Activated CD4-positive, alpha-beta T cell treated with anti-CD3 and anti-CD28 coated beads, Interleukin-2, amount 10 ng/mL, durations not matched to agents 24 days and 14 days (primary cell): ENCODE measurements around the gene ZNF415. TPM values are rescaled to one million over a fixed set of nuclear protein-coding genes. Genes with fewer than 3 reads are reported as not detected.

Experiments
- DNase-seq: peaks from one replicate; pipeline ENCODE4 v3.0.0; 2022
- H3K27ac Mint-ChIP-seq: one replicate; pipeline ENCODE4 v1.8.0; 2022; ENCODE audit warnings: mild to moderate bottlenecking, mixed read lengths
- H3K27me3 Mint-ChIP-seq: one replicate; pipeline ENCODE4 v1.8.0; 2022; ENCODE audit warnings: mixed read lengths
- H3K36me3 Mint-ChIP-seq: one replicate; pipeline ENCODE4 v1.8.0; 2022; ENCODE audit warnings: low read depth, mild to moderate bottlenecking, mixed read lengths
- H3K4me1 Mint-ChIP-seq: one replicate; pipeline ENCODE4 v1.8.0; 2021; ENCODE audit warnings: mixed read lengths
- H3K4me3 Mint-ChIP-seq: one replicate; pipeline ENCODE4 v1.8.0; 2022; ENCODE audit warnings: mild to moderate bottlenecking, moderate library complexity, mixed read lengths
- H3K9me3 Mint-ChIP-seq: one replicate; pipeline ENCODE4 v1.8.0; 2021; ENCODE audit warnings: mixed read lengths
- intact Hi-C: fragments of 100-400 bp; cut with micrococcal nuclease; formaldehyde crosslinking; loops from one replicate; pipeline ENCODE4 v1.15.1; 2023
- total RNA-seq: library from RNA; stranded (reverse); gene quantifications from 2 replicates; pipeline ENCODE4 v1.2.3, GENCODE V29; 2022

The ZNF415 gene
- total RNA-seq, 1 donor from 2014 or later = 0.51 TPM

DNA sequence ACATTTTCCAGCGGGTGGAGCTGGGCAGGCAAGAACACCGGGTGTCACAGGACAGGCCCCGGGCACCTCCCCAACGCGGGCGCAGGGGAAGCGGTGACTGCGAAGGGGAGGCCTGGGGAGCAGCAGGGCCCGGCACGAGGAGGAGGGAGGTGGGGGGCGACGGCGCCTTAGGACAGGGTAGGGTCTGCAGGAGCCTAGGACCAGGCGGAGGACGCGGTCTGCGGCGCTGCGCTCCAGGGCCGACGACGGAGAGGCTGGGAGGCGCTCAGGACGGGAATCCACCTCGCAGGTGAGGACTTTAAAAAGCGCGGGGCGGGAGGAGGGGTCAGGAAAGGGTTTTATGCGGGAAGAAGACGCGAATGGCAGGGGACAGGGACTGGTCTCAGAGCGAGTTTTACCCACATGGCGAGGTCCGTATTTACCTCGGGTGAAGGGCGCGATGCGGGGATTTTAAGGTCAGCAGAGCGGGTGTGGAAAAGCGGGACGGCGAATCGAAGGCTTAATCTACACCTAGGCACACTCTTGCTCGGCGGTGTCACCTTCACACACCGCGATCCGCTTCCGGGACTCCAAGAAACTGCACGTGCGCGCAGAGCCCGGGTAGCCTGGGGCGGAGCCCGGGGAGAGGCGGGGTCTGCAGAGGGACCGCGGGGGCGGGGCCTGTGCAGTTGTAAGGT, 74.7 kb downstream of the ZNF415 start:
- H3K9me3 Mint-ChIP-seq = peaks cover 28% of the 10 kb centered on the region

More for the DNA sequence above, 74.7 kb downstream of the ZNF415 start:
- no peaks in the 10 kb centered on the region for H3K27me3 Mint-ChIP-seq
- intact Hi-C loops = no loop called here
- H3K4me3 Mint-ChIP-seq = peak overlapping the region; percentile 20
- no peaks in the 10 kb centered on the region for H3K4me1 Mint-ChIP-seq
- DNase-seq = peak; percentile 58
- H3K36me3 Mint-ChIP-seq = peaks cover 8% of the 10 kb centered on the region
- no peak overlapping the region for H3K27ac Mint-ChIP-seq

Other genes starting within 250 kb of the ZNF415 start
- gene ZNF320, start 235.3 kb downstream of the ZNF415 start, total RNA-seq = 8.0 and 17.8 TPM in 2 replicates
- 4.4 and 6.5 TPM in 2 replicates for gene ZNF888, start 209.5 kb downstream of the ZNF415 start, total RNA-seq
- 8.9 TPM in 2 replicates for gene ZNF816, start 170.0 kb downstream of the ZNF415 start, total RNA-seq
- not detected in 2 replicates for gene ERVV-1, start 119.0 kb downstream of the ZNF415 start, total RNA-seq
- not detected in 2 replicates for gene ERVV-2, start 88.2 kb downstream of the ZNF415 start, total RNA-seq
- gene ZNF160, start 29.5 kb downstream of the ZNF415 start, total RNA-seq = 30.6 and 37.5 TPM in 2 replicates
- 4.6 and 5.3 TPM in 2 replicates for gene ZNF347, start 26.1 kb upstream of the ZNF415 start, total RNA-seq
- 2.3 and 2.6 TPM in 2 replicates for gene ZNF665, start 60.4 kb upstream of the ZNF415 start, total RNA-seq
- 0.91 and 1.8 TPM in 2 replicates for gene ZNF677, start 122.0 kb upstream of the ZNF415 start, total RNA-seq
- not detected in 2 replicates for gene VN1R2, start 125.4 kb upstream of the ZNF415 start, total RNA-seq
- not detected in 2 replicates for gene VN1R4, start 134.8 kb upstream of the ZNF415 start, total RNA-seq
- gene ZNF845, start 200.8 kb upstream of the ZNF415 start, total RNA-seq = 6.1 and 6.4 TPM in 2 replicates
- 18.3 and 19.4 TPM in 2 replicates for gene ZNF525, start 232.8 kb upstream of the ZNF415 start, total RNA-seq